Sigmoid colon (tissue), 4 donors: ENCODE measurements around the gene RAB4B.
"Not testable (repeated sequence)": the region's sequence is repeated elsewhere in the genome, so short reads cannot be mapped to it uniquely, and the experiment has no call there.

Experiments
- CTCF ChIP-seq, 4 experiments: fragments of 450-650 bp in 3 of 4; fragments of 200-600 bp in 1 of 4; IDR thresholded peaks; one replicate each; pipeline ENCODE4 v1.5.1; 2016 to 2019; ENCODE audit warnings: antibody characterized with exemption in 4 of 4, mild to moderate bottlenecking in 3 of 4, moderate library complexity in 2 of 4
- EP300 ChIP-seq, 4 donors: sonication (generic); formaldehyde crosslinking; IDR thresholded peaks; one replicate each; pipeline ENCODE4 v1.6.1; 2017; ENCODE audit warnings: antibody characterized with exemption in 4 of 4
- POLR2A ChIP-seq, 2 donors: fragments of 450-650 bp; IDR thresholded peaks; one replicate each; pipeline ENCODE4 v1.6.1; 2016; ENCODE audit warnings: antibody characterized with exemption in 2 of 2, mild to moderate bottlenecking in 2 of 2, moderate library complexity in 2 of 2

- not testable (repeated sequence) for TF ChIP-seq CTCF, POLR2A, EP300 (IDR thresholded peaks at IDR 0.05)
Observed at GRCh38 chr19:40826312-40826698, 48.3 kb downstream of the RAB4B start.
